Ectodermal cell (in vitro differentiated cells): ENCODE measurements around the gene HOTAIR.

ENCODE experiments used
- H3K27ac ChIP-seq: 2 replicates; pipeline ENCODE4 v1.7.0; 2013; ENCODE audit warnings: mild to moderate bottlenecking, low read depth, low read length; ENCODE audit not compliant: insufficient read depth, poor library complexity, severe bottlenecking
- H3K27me3 ChIP-seq: 2 replicates; pipeline ENCODE4 v1.7.0; 2013; ENCODE audit warnings: mild to moderate bottlenecking, low read length; ENCODE audit not compliant: insufficient read depth, control insufficient read depth, poor library complexity, severe bottlenecking
- H3K36me3 ChIP-seq: one replicate; pipeline ENCODE4 v1.7.0; 2013; ENCODE audit warnings: low read length; ENCODE audit not compliant: control insufficient read depth, insufficient read depth
- H3K4me1 ChIP-seq: one replicate; pipeline ENCODE4 v1.7.0; 2013; ENCODE audit warnings: low read length; ENCODE audit not compliant: control insufficient read depth, insufficient read depth
- H3K4me3 ChIP-seq: 2 replicates; pipeline ENCODE4 v1.7.0; 2013; ENCODE audit warnings: low read depth, low read length, control low read depth; ENCODE audit not compliant: insufficient read depth
- H3K9me3 ChIP-seq: 2 replicates; pipeline ENCODE4 v1.7.0; 2013; ENCODE audit warnings: mild to moderate bottlenecking, low read length, moderate library complexity; ENCODE audit not compliant: control insufficient read depth
- WGBS, 2 experiments: methylation state at CpG; one replicate each; pipeline ENCODE4 v1.1.7; 2013; ENCODE audit warnings: missing lambda C conversion rate in 2 of 2; 5-methylcytosine and 5-hydroxymethylcytosine counted together

HOTAIR gene

DNA sequence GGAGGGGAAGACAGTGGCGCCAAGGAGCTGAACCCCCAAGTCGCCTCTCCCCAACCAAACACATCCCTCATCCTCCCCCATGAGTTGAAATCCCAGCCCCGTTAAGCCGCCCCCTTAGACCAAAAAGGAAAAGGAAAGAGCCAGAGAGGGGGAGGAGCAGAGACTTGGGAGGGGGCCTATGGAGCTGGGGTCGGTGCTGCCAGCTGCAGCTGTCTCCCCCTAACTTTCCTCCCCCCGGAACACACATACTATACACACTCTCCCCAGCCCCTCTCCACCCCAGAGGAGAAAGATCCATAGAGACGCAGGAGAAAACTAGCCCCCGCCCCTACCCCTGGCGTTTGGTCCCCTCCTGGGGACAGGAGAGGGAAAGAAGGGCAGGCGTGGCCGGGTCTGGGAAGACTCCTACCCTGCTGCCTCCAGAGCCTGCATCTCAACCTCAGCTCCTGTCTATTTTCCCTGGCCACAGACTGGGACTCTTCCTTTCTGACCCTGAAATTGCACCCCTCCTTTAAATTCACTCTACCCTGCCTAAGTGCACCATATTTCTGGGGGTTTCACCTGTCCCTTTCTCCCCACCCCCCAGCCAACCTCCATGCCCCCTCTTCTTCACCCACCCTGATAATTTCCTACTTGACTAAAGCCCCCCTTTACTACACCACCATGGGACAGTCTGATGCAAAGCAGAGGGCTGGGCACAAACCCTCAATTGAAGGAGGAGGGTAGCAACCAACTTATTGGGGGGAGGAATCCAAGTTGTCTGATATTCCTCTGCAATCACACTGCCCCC, 23.6 kb upstream of the HOTAIR start:
- H3K9me3 ChIP-seq, result no peaks in the 10 kb centered on the region
- H3K27ac ChIP-seq, result no peak overlapping the region
- H3K36me3 ChIP-seq, result no peaks in the 10 kb centered on the region
- peaks cover 3% of the 10 kb centered on the region for H3K4me1 ChIP-seq
- WGBS, 2 experiments, result 8 to 11% methylated on average over 9 to 10 of the region's 11 CpGs
- H3K27me3 ChIP-seq, result peaks cover 100% of the 10 kb centered on the region
- no peak overlapping the region for H3K4me3 ChIP-seq

DNA sequence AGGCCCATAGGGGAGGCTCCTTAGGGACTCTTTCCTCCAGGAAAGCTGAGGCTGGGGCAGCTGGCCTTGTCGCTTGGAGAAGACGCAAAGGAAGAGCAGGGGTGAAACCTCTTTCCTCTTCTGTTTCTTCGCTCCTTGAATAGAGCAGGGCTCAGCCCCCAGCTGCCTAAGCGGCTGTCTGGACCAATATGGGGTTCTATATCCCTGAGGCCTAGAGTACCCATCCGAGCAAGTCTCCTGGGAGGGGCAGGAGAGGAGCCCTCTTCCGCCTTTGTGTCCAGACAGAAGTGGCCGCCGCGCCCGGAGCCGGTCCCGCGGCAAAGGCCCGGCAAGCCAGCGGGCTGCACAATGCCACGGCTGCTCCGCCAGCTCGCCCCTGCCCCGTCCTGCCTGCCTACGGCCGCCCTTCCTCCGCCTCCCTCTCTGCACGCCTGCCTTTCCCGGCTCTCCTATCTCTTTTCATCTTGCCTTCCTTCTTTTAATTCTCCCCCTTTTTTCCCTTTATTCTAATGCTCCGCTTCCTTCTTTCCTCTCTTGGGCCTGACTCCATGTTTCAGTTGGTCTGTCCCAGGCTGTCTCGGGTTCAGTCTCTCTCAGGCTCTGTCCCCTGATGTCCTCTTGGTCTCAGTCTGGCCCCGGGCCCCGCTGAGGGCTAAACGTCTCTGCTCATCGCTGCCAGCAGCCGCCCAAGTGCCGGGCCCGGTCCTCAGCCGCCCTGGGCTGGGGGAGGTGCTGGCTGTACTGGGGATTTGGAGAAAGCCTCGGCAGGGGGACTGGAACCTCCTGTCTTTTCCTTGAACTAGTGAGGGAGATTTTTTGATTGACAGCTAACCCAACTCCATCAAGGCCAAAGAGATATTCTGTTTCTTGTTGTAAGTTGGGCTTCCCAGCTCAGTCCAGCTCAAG, 22.7 kb upstream of the HOTAIR start:
- 4 to 5% methylated on average over 35 of the region's 35 CpGs for WGBS, 2 experiments
- Histone ChIP-seq H3K4me3 (no peak overlapping the region), H3K27ac (no peak overlapping the region), H3K36me3 (no peaks in the 10 kb centered on the region), H3K4me1 (peaks cover 3% of the 10 kb centered on the region), H3K27me3 (peaks cover 100% of the 10 kb centered on the region), H3K9me3 (no peaks in the 10 kb centered on the region)

DNA sequence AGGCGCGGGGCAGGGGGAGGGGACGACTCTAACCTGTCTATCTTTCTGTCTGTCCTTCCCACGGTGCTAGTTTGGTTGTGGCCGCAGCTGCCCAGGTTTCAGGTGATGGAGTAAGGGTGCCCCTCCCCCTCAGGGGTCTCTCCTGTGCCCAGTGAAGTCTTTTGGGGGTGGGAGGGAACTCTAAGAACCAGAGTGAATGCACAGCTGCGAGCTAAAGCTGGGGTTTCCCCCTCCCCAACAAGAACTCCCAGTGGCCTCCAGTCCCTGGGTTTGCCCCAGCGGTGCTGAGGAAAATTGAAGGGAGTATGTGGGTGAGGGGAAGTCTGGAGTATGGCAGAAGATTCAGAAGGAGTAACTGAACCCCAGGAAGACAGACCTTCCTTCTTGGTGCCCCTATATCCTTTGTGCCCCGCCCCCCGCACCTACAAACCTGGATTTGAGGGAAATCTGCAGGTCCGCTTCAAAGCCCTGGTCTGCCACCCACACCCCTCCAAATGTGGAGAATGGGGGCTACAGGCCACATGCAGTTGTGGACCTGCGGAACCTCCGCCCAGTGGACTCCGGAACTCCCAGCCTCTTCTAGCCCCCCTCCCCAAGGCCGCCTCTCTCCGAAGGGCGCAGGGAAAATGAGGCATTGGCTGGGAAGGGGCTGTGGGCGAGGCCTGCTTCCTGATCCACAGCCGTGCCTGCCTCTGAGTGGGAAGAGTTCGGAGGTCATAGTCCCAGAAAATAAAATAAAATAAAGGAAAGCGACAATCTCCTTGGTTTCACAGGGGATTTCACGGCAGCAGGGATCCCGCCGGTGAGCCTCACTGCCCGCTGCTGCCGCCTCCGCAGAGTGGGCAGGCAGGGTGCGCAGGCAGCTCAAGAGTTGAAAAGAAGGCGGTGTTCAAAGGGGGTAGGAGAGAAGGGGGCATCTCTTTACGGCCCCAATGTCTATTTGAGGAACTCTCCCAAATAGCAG, 21.8 kb upstream of the HOTAIR start:
- H3K4me3 ChIP-seq, result no peak overlapping the region
- WGBS, 2 experiments, result 13 to 17% methylated on average over 29 of the region's 29 CpGs

DNA sequence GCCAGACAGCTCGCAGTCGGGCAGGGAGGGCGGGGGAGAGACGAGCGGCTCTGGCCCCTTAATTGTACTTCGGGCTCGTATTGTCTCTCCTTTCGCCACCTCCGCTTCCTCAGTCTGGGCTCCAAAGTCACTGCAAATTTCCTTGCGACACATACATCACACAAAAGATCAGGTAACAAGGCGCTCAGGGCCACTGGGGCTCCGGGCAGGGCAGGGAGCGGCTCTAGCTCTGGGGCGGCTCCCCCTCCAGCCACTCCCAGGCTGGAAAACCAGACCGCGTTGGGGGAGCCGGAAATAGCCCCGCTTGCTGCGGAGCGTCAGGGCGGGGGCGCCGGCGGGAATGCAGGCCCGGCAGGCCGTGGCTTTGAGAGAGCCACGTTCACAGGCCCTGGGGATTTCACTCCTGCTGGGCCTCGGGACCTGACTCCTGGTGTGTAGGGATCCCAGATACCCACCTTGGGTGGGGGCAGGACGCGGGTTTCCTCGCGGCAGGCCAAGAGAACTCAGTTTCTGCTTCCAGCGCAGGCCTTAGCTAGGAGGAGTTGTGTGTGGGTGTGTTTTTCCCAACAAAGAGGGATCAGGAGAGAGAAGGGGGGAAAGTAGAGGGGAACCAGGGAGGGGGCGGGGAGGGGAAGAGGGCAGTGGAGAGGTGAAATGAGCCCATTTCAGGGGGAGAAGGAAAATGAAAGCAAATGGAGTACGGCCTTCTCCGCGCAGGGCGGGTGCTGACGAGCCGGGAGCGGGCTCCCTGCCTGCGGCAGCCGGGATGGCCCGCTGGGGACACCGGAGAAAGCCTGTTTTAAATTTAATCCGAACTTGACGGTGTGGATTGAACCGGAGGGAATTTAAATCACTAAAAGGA, 20.9 kb upstream of the HOTAIR start:
- no peak overlapping the region for H3K4me3 ChIP-seq
- H3K27me3 ChIP-seq, result peaks cover 100% of the 10 kb centered on the region
- H3K27ac ChIP-seq, result no peak overlapping the region
- no peaks in the 10 kb centered on the region for H3K36me3 ChIP-seq
- H3K4me1 ChIP-seq, result peaks cover 3% of the 10 kb centered on the region
- H3K9me3 ChIP-seq, result no peaks in the 10 kb centered on the region
- 2% methylated on average over 48 of the region's 48 CpGs for WGBS, 2 experiments

More for the DNA sequence above, 21.8 kb upstream of the HOTAIR start:
- H3K27me3 ChIP-seq, result peaks cover 100% of the 10 kb centered on the region
- peaks cover 3% of the 10 kb centered on the region for H3K4me1 ChIP-seq
- H3K36me3 ChIP-seq, result no peaks in the 10 kb centered on the region
- H3K9me3 ChIP-seq, result no peaks in the 10 kb centered on the region
- no peak overlapping the region for H3K27ac ChIP-seq

DNA sequence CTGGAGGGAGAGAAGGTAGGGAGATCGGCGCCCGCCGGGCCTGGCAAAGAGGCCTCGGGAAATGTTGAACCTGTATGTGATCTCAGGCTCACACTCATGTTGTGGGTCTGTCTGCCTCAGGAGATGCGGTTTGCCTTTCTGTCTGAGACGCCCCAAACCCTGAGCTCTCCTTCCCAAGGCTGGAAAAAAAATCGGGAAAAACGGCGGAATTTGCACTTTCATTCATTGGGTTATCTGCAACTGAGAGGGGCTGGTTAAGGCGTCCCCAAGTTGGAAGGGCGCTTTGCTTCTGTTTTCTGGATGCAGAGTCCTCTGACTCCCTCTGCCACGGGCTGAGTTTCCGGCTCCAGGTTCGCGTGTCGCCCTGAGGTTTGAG, 20.2 kb upstream of the HOTAIR start:
- peaks cover 100% of the 10 kb centered on the region for H3K27me3 ChIP-seq
- 4 to 5% methylated on average over 17 of the region's 17 CpGs for WGBS, 2 experiments
- no peak overlapping the region for H3K4me3 ChIP-seq
- H3K4me1 ChIP-seq, result peaks cover 3% of the 10 kb centered on the region
- H3K9me3 ChIP-seq, result no peaks in the 10 kb centered on the region
- no peaks in the 10 kb centered on the region for H3K36me3 ChIP-seq
- no peak overlapping the region for H3K27ac ChIP-seq

DNA sequence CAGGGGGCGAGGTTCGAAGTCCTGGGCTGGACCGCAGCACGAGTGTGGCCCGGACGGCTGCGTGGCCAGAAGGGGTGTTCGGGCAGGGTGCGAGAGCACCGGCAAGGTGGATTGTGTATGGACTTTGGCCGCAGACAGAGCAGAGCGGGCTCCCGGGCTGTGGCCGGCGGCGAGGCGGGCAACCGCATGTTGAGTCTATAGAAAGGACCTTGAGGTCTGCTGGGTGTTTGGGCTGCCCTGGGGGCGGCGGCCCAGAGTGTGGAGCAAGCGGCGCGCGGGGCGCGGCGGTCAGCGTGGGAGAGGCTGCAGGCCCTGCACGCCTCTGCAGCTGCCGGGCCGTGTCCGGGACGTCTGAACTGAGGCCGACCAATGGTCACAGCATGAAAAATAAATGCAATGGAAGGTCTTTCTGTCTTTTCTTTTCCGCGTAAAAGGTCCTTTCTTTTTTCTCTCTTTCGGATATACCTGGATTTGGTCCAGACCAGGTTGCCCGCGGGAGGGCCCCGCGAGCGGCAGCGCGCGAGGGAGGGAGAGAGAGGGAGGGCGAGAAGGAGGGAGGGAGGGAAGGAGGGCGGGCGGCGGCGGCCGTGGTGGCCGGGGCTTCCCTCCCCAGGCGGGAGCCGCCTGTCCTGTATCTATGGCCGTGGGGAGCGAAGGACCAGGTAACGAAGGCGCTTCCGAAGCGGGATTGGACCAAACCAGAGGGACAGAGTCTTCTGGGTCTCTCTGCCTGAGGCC, 19.7 kb upstream of the HOTAIR start:
- no peaks in the 10 kb centered on the region for H3K4me1 ChIP-seq
- H3K36me3 ChIP-seq, result no peaks in the 10 kb centered on the region
- no peak overlapping the region for H3K4me3 ChIP-seq
- H3K27me3 ChIP-seq, result peaks cover 100% of the 10 kb centered on the region
- no peaks in the 10 kb centered on the region for H3K9me3 ChIP-seq
- no peak overlapping the region for H3K27ac ChIP-seq
- WGBS, 2 experiments, result 5 to 6% methylated on average over 58 to 60 of the region's 60 CpGs

DNA sequence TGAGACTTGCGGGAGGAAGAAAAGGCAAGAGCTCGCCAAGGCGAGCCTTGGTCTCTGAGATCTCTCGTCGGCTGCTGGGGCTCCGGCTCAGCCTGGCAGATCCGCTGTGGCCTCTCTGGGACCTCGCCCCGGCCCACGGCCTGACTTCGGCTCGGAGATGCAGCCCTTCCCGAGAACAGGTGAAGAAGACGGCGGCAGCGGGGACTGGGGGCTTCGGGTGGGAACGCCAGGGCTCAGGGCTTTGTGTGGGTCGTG, 19.2 kb upstream of the HOTAIR start:
- Histone ChIP-seq H3K36me3 (no peaks in the 10 kb centered on the region), H3K27ac (no peak overlapping the region), H3K9me3 (no peaks in the 10 kb centered on the region), H3K27me3 (peaks cover 100% of the 10 kb centered on the region), H3K4me3 (no peak overlapping the region), H3K4me1 (no peaks in the 10 kb centered on the region)
- WGBS, 2 experiments, result 12 to 14% methylated on average over 19 of the region's 19 CpGs

DNA sequence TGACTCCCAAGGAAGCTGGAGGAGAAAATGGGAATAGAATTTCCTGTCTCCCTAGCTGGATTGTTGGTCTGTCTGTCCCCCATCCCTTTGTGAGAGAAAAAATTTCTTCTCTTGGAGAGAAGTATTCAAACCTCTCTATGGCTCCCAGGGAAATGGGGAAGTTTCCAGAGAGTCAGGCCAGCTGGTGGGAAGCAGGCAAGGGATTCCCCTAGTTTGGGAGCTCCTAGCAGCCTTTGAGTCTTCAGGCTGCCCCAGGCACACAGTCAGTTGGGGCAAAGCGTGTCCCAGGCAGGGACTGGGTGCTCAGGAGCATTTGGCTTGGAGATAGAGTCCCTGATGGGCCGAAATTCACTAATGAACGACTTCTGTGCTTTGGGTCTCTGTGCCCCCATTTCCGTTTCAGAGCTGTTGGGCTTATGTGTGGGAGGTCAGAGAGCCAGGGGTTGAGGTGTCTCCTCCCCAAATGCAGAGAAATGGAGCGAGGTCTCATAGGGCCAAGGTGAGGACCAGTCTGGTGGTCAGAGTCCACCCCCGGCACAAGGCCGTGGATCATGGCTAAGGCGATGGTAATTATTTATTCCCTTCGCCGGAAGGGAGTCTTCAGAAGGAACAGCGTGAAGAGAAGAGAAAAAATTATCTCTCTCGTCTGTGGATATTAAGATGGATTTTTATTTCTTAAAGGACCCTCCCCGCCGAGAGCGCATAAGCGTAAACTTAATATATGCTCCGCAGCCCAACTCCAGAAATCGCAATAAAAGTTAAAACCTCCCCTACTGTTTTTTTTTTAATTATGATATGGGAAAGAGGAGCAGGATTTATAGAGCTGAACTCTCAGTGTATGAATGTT, 18.6 kb upstream of the HOTAIR start:
- WGBS, 2 experiments, result 33 to 51% methylated on average over 12 to 18 of the region's 18 CpGs
- Histone ChIP-seq H3K27ac (no peak overlapping the region), H3K4me1 (no peaks in the 10 kb centered on the region), H3K9me3 (no peaks in the 10 kb centered on the region), H3K27me3 (peaks cover 100% of the 10 kb centered on the region), H3K36me3 (no peaks in the 10 kb centered on the region), H3K4me3 (no peak overlapping the region)
